HepG2 (cell line): ENCODE data around the gene DHX36. TPM values are rescaled to one million over a fixed set of nuclear protein-coding genes. Genes with fewer than 3 reads are reported as not detected.

Source experiments
- FOSL1 ChIP-seq: sonication (generic); formaldehyde crosslinking; IDR thresholded peaks from 2 replicates; pipeline ENCODE4 v1.9.0; 2021; ENCODE audit warnings: missing genetic modification reagents, borderline replicate concordance
- GABPB1 ChIP-seq: IDR thresholded peaks from 2 replicates; pipeline ENCODE4 v1.6.1; 2016; ENCODE audit warnings: mild to moderate bottlenecking, missing genetic modification reagents, moderate library complexity, missing compliant biosample characterization
- RCOR2 ChIP-seq: IDR thresholded peaks from 2 replicates; pipeline ENCODE4 v1.6.1; 2016; ENCODE audit warnings: missing biosample characterization, missing genetic modification reagents
- RFX1 ChIP-seq: fragments of 450-650 bp; IDR thresholded peaks from 2 replicates; pipeline ENCODE4 v1.6.1; 2017
- RXRA ChIP-seq: sonication (generic); formaldehyde crosslinking; IDR thresholded peaks from 2 replicates; pipeline ENCODE4 v1.5.1; 2020; ENCODE audit warnings: missing genetic modification reagents
- ZBTB38 ChIP-seq: sonication (generic); formaldehyde crosslinking; IDR thresholded peaks from 2 replicates; pipeline ENCODE4 v1.5.1; 2020; ENCODE audit warnings: mild to moderate bottlenecking, missing genetic modification reagents
- ZMYM2 ChIP-seq: sonication (generic); formaldehyde crosslinking; IDR thresholded peaks from 2 replicates; pipeline ENCODE4 v1.8.0; 2022; ENCODE audit warnings: mild to moderate bottlenecking, missing genetic modification reagents
- ZNF251 ChIP-seq: sonication (generic); formaldehyde crosslinking; IDR thresholded peaks from 2 replicates; pipeline ENCODE4 v1.9.0; 2021; ENCODE audit warnings: mild to moderate bottlenecking, missing genetic modification reagents
- ZNF350 ChIP-seq: sonication (generic); formaldehyde crosslinking; IDR thresholded peaks from 2 replicates; pipeline ENCODE4 v1.4.0; 2020; ENCODE audit warnings: mild to moderate bottlenecking, low read depth, missing genetic modification reagents, borderline replicate concordance
- ZNF501 ChIP-seq: sonication (generic); formaldehyde crosslinking; IDR thresholded peaks from 2 replicates; pipeline ENCODE4 v1.5.1; 2020; ENCODE audit warnings: mild to moderate bottlenecking, moderate library complexity, missing genetic modification reagents
- ZNF530 ChIP-seq: sonication (generic); formaldehyde crosslinking; IDR thresholded peaks from 2 replicates; pipeline ENCODE4 v1.5.0; 2020; ENCODE audit warnings: low read depth, mild to moderate bottlenecking, missing genetic modification reagents
- ZNF556 ChIP-seq: sonication (generic); formaldehyde crosslinking; IDR thresholded peaks from 2 replicates; pipeline ENCODE4 v1.4.0; 2020; ENCODE audit warnings: mild to moderate bottlenecking, missing genetic modification reagents, borderline replicate concordance
- ZNF782 ChIP-seq: sonication (generic); formaldehyde crosslinking; IDR thresholded peaks from 2 replicates; pipeline ENCODE4 v1.4.0; 2020; ENCODE audit warnings: missing genetic modification reagents, mild to moderate bottlenecking, borderline replicate concordance
- polyA plus RNA-seq, 8 experiments: library from polyadenylated mRNA; depleted of rRNA in 3 of 8; stranded (reverse) in 7 of 8; unstranded in 1 of 8; fragments of >200 nt; fragmentation: Illumina TruSeq in 4 of 8; extraction: Trizol in 4 of 8; gene quantifications; 2 replicates each; pipeline versions ENCODE4 v1.2.1 to v1.2.3, GENCODE V29; 2011 to 2016; ENCODE audit warnings: low read depth in 4 of 8, missing spikeins in 1 of 8, mixed read lengths in 1 of 8; ENCODE audit not compliant: insufficient read depth in 1 of 8
- total RNA-seq, 5 experiments: library from RNA; depleted of rRNA; stranded (reverse); fragments of >200 nt; fragmentation: Illumina TruSeq; extraction: Trizol; gene quantifications; 2 replicates each; pipeline ENCODE4 v1.2.3, GENCODE V29; 2016; ENCODE audit warnings: low read depth in 1 of 5
- TF ChIP-seq, protein P1 (sequence below): sonication (generic); formaldehyde crosslinking; IDR thresholded peaks from 2 replicates; pipeline ENCODE4 v1.5.1; 2020; ENCODE audit warnings: missing genetic modification reagents, mild to moderate bottlenecking, borderline replicate concordance
- TF ChIP-seq, protein P2 (sequence below): sonication (generic); formaldehyde crosslinking; IDR thresholded peaks from 2 replicates; pipeline ENCODE4 v1.5.0; 2020; ENCODE audit warnings: mild to moderate bottlenecking, missing genetic modification reagents, borderline replicate concordance
- TF ChIP-seq, protein P3 (sequence below): sonication (generic); formaldehyde crosslinking; IDR thresholded peaks from 2 replicates; pipeline ENCODE4 v1.5.0; 2020; ENCODE audit warnings: missing genetic modification reagents
- TF ChIP-seq, protein P4 (sequence below): IDR thresholded peaks from 2 replicates; pipeline ENCODE4 v1.6.1; 2016; ENCODE audit warnings: mild to moderate bottlenecking
- TF ChIP-seq, protein P5 (sequence below): sonication (generic); formaldehyde crosslinking; IDR thresholded peaks from 2 replicates; pipeline ENCODE4 v1.5.1; 2020; ENCODE audit warnings: missing genetic modification reagents, mild to moderate bottlenecking, borderline replicate concordance
- TF ChIP-seq, protein P6 (sequence below): sonication (generic); formaldehyde crosslinking; IDR thresholded peaks from 2 replicates; pipeline ENCODE4 v1.4.0; 2020; ENCODE audit warnings: missing genetic modification reagents

DHX36 gene
- total and polyA plus RNA-seq, 2 of the 13 experiments (the other 11 are each of a cell fraction or from before 2014, with no cell fraction given), result 30.3 to 44.2 TPM

DNA sequence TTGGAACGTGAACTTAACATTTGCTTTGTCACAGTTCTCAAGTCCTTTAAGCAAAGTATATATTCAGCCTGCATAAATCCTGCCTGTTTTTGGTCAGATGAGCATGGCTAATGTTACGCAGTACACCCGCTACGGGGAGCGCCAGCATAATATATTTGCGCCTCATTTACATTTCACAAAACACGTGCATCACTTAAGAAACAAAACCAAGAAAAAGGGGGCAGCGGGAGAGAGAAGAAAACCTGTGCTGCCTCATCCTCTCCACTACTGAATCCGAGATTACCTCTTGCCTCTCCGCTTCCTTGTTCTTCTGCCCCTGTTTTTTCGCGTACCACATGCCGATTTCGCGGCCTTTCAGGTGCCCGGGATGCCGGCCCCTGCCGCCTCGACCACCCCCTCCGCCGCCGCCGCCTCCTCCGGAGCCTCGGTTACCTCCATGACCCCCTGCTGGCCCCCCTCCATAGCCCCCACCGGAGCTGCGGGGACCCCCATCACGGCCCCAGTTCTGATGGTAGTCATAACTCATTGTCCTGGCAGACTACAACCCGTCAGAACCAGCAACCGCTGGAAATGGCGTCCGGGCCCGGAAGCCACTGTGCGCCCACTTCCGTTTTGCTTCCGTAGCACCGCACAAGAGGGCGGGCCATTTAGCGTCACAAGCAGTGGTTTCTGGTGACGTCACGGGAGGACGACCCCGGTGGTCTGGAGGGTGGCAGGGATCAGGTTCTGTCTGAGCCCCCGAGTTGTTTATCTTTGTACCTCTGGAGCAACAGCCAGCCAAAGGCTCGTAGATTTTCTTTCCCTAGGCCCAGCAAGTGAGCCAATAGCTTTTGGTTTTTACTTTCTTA, at the start of gene DHX36 (continued):
- TF ChIP-seq, protein P1, sequence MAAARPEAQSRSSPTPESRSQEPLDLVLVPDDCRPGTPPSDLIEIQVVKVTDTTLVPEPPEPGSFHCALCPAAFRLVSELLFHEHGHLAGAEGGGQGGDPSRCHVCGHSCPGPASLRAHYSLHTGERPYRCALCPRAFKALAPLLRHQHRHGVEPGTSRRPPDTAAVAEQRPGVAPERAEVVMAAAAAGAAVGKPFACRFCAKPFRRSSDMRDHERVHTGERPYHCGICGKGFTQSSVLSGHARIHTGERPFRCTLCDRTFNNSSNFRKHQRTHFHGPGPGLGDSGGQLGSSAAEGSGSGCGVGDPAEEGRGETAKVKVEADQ, result no peak
- TF ChIP-seq ZNF251 (CRISPR knock-in tag), result no peak
- TF ChIP-seq, protein P2, sequence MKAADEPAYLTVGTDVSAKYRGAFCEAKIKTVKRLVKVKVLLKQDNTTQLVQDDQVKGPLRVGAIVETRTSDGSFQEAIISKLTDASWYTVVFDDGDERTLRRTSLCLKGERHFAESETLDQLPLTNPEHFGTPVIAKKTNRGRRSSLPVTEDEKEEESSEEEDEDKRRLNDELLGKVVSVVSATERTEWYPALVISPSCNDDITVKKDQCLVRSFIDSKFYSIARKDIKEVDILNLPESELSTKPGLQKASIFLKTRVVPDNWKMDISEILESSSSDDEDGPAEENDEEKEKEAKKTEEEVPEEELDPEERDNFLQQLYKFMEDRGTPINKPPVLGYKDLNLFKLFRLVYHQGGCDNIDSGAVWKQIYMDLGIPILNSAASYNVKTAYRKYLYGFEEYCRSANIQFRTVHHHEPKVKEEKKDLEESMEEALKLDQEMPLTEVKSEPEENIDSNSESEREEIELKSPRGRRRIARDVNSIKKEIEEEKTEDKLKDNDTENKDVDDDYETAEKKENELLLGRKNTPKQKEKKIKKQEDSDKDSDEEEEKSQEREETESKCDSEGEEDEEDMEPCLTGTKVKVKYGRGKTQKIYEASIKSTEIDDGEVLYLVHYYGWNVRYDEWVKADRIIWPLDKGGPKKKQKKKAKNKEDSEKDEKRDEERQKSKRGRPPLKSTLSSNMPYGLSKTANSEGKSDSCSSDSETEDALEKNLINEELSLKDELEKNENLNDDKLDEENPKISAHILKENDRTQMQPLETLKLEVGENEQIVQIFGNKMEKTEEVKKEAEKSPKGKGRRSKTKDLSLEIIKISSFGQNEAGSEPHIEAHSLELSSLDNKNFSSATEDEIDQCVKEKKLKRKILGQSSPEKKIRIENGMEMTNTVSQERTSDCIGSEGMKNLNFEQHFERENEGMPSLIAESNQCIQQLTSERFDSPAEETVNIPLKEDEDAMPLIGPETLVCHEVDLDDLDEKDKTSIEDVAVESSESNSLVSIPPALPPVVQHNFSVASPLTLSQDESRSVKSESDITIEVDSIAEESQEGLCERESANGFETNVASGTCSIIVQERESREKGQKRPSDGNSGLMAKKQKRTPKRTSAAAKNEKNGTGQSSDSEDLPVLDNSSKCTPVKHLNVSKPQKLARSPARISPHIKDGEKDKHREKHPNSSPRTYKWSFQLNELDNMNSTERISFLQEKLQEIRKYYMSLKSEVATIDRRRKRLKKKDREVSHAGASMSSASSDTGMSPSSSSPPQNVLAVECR (CRISPR knock-in tag), result peak; percentile 89
- TF ChIP-seq, protein P3, sequence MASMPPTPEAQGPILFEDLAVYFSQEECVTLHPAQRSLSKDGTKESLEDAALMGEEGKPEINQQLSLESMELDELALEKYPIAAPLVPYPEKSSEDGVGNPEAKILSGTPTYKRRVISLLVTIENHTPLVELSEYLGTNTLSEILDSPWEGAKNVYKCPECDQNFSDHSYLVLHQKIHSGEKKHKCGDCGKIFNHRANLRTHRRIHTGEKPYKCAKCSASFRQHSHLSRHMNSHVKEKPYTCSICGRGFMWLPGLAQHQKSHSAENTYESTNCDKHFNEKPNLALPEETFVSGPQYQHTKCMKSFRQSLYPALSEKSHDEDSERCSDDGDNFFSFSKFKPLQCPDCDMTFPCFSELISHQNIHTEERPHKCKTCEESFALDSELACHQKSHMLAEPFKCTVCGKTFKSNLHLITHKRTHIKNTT (CRISPR knock-in tag), result no peak
- TF ChIP-seq RCOR2, result no peak
- peak; percentile 87 for TF ChIP-seq ZNF350
- TF ChIP-seq, protein P4, sequence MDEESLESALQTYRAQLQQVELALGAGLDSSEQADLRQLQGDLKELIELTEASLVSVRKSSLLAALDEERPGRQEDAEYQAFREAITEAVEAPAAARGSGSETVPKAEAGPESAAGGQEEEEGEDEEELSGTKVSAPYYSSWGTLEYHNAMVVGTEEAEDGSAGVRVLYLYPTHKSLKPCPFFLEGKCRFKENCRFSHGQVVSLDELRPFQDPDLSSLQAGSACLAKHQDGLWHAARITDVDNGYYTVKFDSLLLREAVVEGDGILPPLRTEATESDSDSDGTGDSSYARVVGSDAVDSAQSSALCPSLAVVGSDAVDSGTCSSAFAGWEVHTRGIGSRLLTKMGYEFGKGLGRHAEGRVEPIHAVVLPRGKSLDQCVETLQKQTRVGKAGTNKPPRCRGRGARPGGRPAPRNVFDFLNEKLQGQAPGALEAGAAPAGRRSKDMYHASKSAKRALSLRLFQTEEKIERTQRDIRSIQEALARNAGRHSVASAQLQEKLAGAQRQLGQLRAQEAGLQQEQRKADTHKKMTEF (CRISPR knock-in tag), result peak; percentile 56; the same call in 1 of the 2 replicates
- peak; percentile 89 for TF ChIP-seq ZNF501 (CRISPR knock-in tag)
- no peak for TF ChIP-seq FOSL1 (CRISPR knock-in tag)
- TF ChIP-seq ZNF530 (CRISPR knock-in tag), result no peak
- TF ChIP-seq, protein P5, sequence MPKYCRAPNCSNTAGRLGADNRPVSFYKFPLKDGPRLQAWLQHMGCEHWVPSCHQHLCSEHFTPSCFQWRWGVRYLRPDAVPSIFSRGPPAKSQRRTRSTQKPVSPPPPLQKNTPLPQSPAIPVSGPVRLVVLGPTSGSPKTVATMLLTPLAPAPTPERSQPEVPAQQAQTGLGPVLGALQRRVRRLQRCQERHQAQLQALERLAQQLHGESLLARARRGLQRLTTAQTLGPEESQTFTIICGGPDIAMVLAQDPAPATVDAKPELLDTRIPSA (CRISPR knock-in tag), result peak; percentile 36; the same call in 1 of the 2 replicates
- TF ChIP-seq RXRA, result peak; percentile 56; the same call in 1 of the 2 replicates
- TF ChIP-seq GABPB1 (CRISPR knock-in tag), result peak; percentile 96
- 0 out of 2 replicates have a peak, but pooled peaks have one; percentile 44 for TF ChIP-seq ZBTB38
- TF ChIP-seq RFX1, result no peak
- TF ChIP-seq ZMYM2 (CRISPR knock-in tag), result no peak
- TF ChIP-seq, protein P6, sequence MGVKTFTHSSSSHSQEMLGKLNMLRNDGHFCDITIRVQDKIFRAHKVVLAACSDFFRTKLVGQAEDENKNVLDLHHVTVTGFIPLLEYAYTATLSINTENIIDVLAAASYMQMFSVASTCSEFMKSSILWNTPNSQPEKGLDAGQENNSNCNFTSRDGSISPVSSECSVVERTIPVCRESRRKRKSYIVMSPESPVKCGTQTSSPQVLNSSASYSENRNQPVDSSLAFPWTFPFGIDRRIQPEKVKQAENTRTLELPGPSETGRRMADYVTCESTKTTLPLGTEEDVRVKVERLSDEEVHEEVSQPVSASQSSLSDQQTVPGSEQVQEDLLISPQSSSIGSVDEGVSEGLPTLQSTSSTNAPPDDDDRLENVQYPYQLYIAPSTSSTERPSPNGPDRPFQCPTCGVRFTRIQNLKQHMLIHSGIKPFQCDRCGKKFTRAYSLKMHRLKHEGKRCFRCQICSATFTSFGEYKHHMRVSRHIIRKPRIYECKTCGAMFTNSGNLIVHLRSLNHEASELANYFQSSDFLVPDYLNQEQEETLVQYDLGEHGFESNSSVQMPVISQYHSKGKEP, result no peak
- peak; percentile 67; the same call in 1 of the 2 replicates for TF ChIP-seq ZNF556
- TF ChIP-seq ZNF782, result no peak
